ENCODE results near the gene ERAP2.

DNA sequence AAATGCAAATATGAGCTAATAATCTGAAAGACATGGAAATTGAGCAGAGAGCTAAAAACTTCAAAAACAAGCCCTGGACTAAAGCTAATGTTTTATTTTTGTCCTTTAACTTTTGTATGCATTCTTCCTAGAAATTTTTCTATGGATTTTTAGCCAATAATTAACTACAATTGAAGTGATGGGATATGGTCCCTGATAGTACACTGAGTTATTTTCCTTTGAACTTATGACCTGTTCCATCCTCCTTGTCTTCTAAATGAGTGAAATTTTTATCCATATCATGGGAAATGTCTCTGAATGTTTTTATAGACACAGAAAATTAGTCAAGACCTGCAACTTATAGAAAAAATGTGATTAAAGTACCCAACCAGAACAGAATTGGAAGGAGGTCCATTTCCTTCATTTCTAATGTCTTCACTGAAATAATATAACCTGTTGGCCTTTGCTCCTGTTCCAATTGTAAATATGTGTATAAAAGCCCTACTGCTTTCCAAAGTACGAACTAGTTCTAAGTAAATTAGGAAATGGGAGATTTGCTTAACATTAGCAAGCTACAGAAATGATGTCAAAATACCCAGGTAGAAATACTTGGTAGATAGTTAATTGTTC is 11.3 kb upstream of the ERAP2 start:
- TF ChIP-seq, protein P1, sequence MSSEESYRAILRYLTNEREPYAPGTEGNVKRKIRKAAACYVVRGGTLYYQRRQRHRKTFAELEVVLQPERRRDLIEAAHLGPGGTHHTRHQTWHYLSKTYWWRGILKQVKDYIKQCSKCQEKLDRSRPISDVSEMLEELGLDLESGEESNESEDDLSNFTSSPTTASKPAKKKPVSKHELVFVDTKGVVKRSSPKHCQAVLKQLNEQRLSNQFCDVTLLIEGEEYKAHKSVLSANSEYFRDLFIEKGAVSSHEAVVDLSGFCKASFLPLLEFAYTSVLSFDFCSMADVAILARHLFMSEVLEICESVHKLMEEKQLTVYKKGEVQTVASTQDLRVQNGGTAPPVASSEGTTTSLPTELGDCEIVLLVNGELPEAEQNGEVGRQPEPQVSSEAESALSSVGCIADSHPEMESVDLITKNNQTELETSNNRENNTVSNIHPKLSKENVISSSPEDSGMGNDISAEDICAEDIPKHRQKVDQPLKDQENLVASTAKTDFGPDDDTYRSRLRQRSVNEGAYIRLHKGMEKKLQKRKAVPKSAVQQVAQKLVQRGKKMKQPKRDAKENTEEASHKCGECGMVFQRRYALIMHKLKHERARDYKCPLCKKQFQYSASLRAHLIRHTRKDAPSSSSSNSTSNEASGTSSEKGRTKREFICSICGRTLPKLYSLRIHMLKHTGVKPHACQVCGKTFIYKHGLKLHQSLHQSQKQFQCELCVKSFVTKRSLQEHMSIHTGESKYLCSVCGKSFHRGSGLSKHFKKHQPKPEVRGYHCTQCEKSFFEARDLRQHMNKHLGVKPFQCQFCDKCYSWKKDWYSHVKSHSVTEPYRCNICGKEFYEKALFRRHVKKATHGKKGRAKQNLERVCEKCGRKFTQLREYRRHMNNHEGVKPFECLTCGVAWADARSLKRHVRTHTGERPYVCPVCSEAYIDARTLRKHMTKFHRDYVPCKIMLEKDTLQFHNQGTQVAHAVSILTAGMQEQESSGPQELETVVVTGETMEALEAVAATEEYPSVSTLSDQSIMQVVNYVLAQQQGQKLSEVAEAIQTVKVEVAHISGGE (CRISPR knock-in tag; IDR thresholded peaks at IDR 0.05), result no peak
- no peak for TF ChIP-seq JUND (IDR thresholded peaks at IDR 0.05; ENCODE audit: low read depth, low read length)
- no peak for TF ChIP-seq MAX (IDR thresholded peaks at IDR 0.05; ENCODE audit: low read depth, low read length)
- no peak for TF ChIP-seq CTCF (IDR thresholded peaks at IDR 0.05 in 2 of 3, conservative IDR thresholded peaks at IDR 0.05 in 1 of 3; ENCODE audit: control insufficient read depth in 2 of 3, extremely low read depth in 1 of 3, insufficient read depth in 1 of 3, low read depth in 3 of 3, low read length in 3 of 3)
- TF ChIP-seq BCL11A (IDR thresholded peaks at IDR 0.05; ENCODE audit: low read depth, low read length), result no peak
- no peak for TF ChIP-seq POLR2A (IDR thresholded peaks at IDR 0.05; ENCODE audit: low read depth, low read length)
- no peak for TF ChIP-seq ZNF384 (IDR thresholded peaks at IDR 0.05; ENCODE audit: borderline replicate concordance, low read depth, low read length)

All from GM12878 (cell line).